SK-N-SH treated with all-trans-retinoic acid at 6 μM for 48 hours (cell line): ENCODE data around the gene BATF.

Experiments
- BACH2 ChIP-seq: fragments of 250-450 bp; sonication (Bioruptor Pico); IDR thresholded peaks from 2 replicates; pipeline ENCODE4 v1.9.0; 2021; ENCODE audit warnings: mild to moderate bottlenecking, borderline replicate concordance
- ZFP3 ChIP-seq: fragments of 250-450 bp; sonication (Bioruptor Pico); IDR thresholded peaks from 2 replicates; pipeline ENCODE4 v1.5.0; 2020; ENCODE audit warnings: mild to moderate bottlenecking, moderate library complexity

DNA sequence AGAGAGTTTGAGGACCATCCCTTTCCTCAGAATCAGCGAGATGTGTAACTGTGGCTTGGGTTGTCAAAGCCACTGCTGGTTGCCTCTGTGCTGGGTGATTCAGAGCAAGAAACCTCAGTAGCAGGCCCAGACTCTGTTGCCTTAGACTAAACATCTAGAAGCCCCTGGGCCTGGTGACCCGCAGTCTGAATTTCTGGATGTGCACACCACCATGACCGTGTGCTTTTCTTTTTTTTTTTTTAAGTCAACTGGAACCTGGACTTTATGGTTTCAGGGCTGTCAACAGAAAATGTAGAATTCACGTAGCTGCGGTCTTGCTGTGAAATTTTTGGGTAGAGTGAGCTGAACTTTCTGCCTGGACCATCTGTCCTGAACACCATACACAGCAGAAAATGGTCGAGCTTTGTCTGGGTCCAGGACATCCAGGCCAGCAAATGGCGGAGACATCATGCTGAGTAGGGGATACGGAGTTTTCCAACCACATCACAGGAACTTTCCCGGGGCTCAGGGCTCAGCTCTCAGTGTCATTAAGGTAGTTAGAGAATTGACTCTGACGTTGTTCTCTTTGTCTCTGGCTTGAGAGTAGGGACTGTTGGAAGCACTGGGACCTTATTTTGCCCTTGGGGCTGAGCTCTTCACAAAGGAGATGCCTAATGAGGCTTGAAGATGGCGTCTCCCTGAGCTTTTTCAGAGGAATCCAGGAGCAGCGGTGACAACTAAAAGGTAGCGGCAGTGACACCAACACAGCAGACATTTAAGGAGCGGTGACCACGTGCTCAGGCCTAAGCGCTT, 23.0 kb upstream of the BATF start:
- TF ChIP-seq ZFP3 (CRISPR knock-in tag) (no peak), BACH2 (CRISPR knock-in tag) (no peak)
